Glutamatergic neuron (in vitro differentiated cells): ENCODE data around the gene TACO1. TPM values are rescaled to one million over a fixed set of nuclear protein-coding genes. Genes with fewer than 3 reads are reported as not detected.

Experiments used
- DNase-seq: peaks from one replicate; pipeline ENCODE4 v3.0.0; 2022
- H3K27ac Mint-ChIP-seq: one replicate; pipeline ENCODE4 v1.8.0; 2020; ENCODE audit warnings: mild to moderate bottlenecking, mixed read lengths, inconsistent platforms; ENCODE audit not compliant: unreplicated experiment
- H3K27me3 Mint-ChIP-seq: one replicate; pipeline ENCODE4 v1.8.0; 2020; ENCODE audit warnings: mild to moderate bottlenecking, moderate library complexity, mixed read lengths, inconsistent platforms; ENCODE audit not compliant: unreplicated experiment
- H3K36me3 Mint-ChIP-seq: one replicate; pipeline ENCODE4 v1.8.0; 2020; ENCODE audit warnings: mild to moderate bottlenecking, mixed read lengths, inconsistent platforms; ENCODE audit not compliant: unreplicated experiment
- H3K4me1 Mint-ChIP-seq: one replicate; pipeline ENCODE4 v1.8.0; 2020; ENCODE audit warnings: mild to moderate bottlenecking, low read depth, mixed read lengths, inconsistent platforms; ENCODE audit not compliant: unreplicated experiment
- H3K4me3 Mint-ChIP-seq: one replicate; pipeline ENCODE4 v1.8.0; 2020; ENCODE audit warnings: mild to moderate bottlenecking, mixed read lengths, inconsistent platforms; ENCODE audit not compliant: unreplicated experiment
- H3K9me3 Mint-ChIP-seq: one replicate; pipeline ENCODE4 v1.8.0; 2020; ENCODE audit warnings: mild to moderate bottlenecking, moderate library complexity, mixed read lengths, inconsistent platforms; ENCODE audit not compliant: unreplicated experiment
- total RNA-seq: library from RNA; stranded (reverse); fragmentation: NEBNext Ultra II Directional; extraction: Animal tissue kit (Norgen Biotek cat#: 25700); gene quantifications from one replicate; pipeline ENCODE4 v1.2.1, GENCODE V29; 2021; ENCODE audit not compliant: unreplicated experiment
- TF ChIP-seq, protein P1 (sequence below): fragments of 200-600 bp; sonication (generic); IDR thresholded peaks from one replicate; pipeline ENCODE4 v1.5.0; 2021; ENCODE audit not compliant: partially characterized antibody, unreplicated experiment

The TACO1 gene
- total RNA-seq, 1 donor from 2014 or later: 23.2 TPM

DNA sequence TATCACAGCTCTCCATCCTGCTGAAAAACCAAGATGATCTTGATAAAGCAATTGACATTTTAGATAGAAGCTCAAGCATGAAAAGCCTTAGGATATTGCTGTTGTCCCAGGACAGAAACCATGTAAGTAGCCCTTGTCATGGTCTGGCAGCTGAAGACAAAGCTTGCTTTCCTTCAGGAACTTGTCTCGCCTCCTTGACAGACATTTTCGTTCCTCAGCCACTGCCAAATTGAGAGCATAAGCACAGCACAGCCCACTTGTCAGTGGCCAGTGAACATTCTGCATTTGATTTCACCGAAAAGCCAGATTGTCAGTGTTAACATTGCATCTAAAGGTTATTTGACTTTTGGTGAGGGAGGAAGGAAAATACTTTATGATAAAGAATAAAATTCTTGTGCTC is 57.1 kb downstream of the TACO1 start:
- Mint-ChIP-seq H3K4me1 (peaks cover 1% of the 10 kb centered on the region), H3K36me3 (peaks cover 4% of the 10 kb centered on the region), H3K27ac (no peak overlapping the region), H3K27me3 (no peaks in the 10 kb centered on the region), H3K4me3 (no peak overlapping the region), H3K9me3 (no peaks in the 10 kb centered on the region)
- TF ChIP-seq, protein P1, sequence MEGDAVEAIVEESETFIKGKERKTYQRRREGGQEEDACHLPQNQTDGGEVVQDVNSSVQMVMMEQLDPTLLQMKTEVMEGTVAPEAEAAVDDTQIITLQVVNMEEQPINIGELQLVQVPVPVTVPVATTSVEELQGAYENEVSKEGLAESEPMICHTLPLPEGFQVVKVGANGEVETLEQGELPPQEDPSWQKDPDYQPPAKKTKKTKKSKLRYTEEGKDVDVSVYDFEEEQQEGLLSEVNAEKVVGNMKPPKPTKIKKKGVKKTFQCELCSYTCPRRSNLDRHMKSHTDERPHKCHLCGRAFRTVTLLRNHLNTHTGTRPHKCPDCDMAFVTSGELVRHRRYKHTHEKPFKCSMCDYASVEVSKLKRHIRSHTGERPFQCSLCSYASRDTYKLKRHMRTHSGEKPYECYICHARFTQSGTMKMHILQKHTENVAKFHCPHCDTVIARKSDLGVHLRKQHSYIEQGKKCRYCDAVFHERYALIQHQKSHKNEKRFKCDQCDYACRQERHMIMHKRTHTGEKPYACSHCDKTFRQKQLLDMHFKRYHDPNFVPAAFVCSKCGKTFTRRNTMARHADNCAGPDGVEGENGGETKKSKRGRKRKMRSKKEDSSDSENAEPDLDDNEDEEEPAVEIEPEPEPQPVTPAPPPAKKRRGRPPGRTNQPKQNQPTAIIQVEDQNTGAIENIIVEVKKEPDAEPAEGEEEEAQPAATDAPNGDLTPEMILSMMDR: no peak
- DNase-seq: no peak

Other genes starting within 250 kb of the TACO1 start
- 17.2 TPM for gene CYB561, start 154.6 kb upstream of the TACO1 start, total RNA-seq
- gene ACE, start 123.8 kb upstream of the TACO1 start, total RNA-seq: 3.7 TPM
- 4.1 TPM for gene KCNH6, start 77.5 kb upstream of the TACO1 start, total RNA-seq
- 137 TPM for gene DCAF7, start 50.4 kb upstream of the TACO1 start, total RNA-seq
- 54.6 TPM for gene MAP3K3, start 21.5 kb downstream of the TACO1 start, total RNA-seq
- 311 TPM for gene LIMD2, start 99.2 kb downstream of the TACO1 start, total RNA-seq
- gene STRADA, start 140.9 kb downstream of the TACO1 start, total RNA-seq: 58.8 TPM
- 56.4 TPM for gene CCDC47, start 172.7 kb downstream of the TACO1 start, total RNA-seq
- gene DDX42, start 173.3 kb downstream of the TACO1 start, total RNA-seq: 181 TPM
- 133 TPM for gene PSMC5, start 226.5 kb downstream of the TACO1 start, total RNA-seq
- 42.0 TPM for gene FTSJ3, start 226.8 kb downstream of the TACO1 start, total RNA-seq
- gene SMARCD2, start 241.8 kb downstream of the TACO1 start, total RNA-seq: 84.5 TPM